Measurements from ENCODE around the gene HPCAL1.

GRCh38 chr2:10347562-10347948 lies 44.9 kb downstream of the HPCAL1 start:
- TF ChIP-seq EZH2phosphoT487 (IDR thresholded peaks at IDR 0.05; ENCODE audit: insufficient read depth, low read depth), result no peak
- TF ChIP-seq EZH2 (IDR thresholded peaks at IDR 0.05; ENCODE audit: insufficient read depth, poor library complexity, severe bottlenecking), result no peak
